Embryonic facial prominence (tissue), 1 donor: ENCODE results near the gene MRPL16.
"Not testable (repeated sequence)": the region's sequence is repeated elsewhere in the genome, so short reads cannot be mapped to it uniquely, and the experiment has no call there.

Source experiments
- DNase-seq: peaks from one replicate; pipeline ENCODE4 v3.0.0-alpha.2; 2016; ENCODE audit errors: extremely low spot score

MRPL16 gene

DNA sequence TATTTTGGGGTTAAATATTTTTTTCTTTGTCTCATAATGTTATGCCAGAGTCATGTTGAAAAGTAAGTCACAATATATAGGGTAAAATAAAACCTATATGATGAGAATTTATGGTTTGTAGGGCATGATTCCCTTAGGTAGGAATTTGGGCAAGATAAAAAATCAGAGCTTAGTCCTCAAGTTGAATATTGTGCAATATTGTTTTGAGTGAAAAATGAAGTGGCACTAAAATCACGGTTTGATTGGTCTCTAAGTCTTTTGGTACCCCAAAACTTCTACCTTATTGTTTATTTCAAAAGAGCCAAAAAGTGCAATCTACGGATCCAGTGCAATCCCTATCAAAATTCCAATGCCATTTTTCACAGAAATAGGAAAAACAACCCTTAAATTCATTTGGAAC, 1.6 kb upstream of the MRPL16 start:
- DNase-seq: no peak

DNA sequence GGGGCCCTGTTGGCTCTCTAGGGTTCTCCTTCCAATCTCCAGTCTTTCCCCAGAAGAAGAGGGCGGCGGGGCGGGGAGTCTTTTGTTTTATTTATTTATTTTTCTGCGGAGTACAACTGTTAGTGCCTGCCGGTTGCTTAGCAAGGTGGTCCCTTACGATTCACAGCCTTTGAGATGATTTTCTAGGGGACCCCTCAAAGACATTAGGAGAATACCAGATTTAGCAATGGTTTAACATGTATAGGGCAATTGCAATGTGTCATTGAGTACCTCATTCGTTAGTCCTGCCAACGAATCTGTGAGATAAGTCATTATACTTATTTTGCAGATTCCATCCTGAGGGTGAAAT, 307 bp upstream of the MRPL16 start:
- DNase-seq: no peak

DNA sequence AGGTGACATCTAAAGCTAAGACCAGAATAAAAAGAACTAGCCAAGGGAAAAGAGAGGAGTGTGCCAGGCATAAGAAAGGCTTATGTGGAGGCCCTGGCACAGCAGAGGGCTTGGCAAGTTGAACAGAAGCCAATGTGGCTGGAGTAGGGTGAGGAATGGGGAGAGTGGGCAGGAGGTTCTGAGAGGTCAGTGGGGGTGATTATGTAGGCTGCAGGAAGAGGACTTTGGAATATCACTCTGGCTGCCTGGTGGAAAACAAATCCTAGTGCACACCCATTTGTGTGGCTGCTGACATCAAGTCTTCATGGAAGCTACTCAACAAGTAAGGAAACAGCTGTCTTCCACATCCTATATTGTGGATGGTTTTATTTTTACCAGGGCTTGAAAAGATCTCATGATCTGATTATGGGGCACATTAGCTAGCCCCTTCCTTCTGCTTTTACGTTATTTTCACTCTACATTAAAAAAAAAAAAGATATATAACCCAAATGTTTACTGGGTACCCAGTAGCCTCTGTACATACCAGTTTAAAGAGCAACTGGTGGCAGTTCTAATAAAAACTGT, 3.4 kb downstream of the MRPL16 start:
- no peak for DNase-seq

DNA sequence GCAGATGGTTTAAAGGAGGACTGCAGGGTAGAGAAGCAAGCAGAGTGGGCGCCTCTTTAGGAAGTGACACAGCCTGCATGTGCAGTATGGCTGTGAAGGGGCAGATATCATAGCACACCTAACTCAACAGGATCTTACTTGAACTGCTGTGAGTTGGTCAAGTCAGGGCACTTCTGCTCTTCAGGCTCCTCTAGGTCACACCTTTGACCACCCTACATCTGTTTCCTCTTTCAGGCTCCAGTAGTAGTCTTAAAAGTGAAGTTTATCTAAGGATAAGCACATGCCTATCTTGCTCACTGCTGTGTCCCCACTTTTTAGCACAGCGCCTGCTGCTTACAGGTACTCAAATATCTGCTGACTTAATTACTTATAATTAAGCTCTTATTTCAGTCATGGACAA, 6.5 kb downstream of the MRPL16 start:
- DNase-seq: no peak

DNA sequence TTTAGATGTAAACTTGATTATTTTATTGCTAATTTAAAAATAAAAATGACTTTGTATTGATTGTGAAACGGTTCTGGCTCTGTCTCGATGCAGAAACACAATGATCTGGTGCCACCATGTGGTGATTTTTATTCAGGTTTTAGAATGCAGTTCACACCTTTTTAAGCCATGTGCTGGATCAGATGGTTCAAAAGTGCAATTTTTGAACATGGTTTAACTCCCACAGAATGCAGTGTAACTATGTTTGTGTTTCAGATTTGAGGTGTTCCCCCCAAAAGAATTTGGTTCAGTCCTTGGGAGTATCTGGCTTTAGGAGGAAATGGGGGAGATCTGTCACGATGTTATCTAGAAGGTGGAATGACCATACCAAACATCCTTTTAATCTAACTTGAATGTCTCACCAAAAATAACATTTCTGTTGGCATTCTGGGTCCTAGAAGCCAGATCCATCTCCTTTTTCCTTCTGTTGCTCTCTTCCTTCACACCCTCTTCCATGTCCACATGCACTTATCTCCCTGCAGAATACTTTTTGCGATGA, 7.9 kb downstream of the MRPL16 start:
- DNase-seq: no peak

DNA sequence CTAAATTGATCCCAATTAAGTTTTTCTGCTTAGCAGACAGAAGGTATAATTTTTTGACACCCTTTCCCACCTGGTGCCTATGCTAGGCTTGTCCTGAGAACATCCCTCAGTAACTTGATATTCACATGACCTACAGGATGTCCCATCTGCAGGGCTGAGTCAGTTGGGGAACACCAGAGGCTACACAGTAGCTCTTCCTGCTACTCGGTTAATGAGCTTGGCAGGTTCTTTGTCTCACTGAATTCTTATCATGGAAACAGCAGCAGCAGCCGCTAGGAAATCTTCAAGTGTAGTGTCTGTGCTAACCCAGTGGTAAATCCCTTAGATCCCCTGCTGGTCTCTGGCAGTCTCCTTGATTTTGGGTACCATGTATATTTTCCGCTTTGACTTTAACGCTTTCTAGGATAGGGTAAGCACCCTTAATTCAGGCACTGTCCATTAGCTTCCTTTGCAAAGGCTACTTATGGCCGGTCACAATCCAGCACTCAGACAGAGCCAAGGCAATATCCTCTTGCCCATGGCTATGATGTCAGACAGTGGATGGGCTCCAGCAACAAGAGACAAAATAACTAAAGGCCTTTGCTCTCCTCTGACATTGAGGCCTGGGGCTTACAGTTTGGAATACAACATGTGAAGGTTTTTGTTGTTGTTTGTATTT, 8.5 kb downstream of the MRPL16 start:
- no peak for DNase-seq

DNA sequence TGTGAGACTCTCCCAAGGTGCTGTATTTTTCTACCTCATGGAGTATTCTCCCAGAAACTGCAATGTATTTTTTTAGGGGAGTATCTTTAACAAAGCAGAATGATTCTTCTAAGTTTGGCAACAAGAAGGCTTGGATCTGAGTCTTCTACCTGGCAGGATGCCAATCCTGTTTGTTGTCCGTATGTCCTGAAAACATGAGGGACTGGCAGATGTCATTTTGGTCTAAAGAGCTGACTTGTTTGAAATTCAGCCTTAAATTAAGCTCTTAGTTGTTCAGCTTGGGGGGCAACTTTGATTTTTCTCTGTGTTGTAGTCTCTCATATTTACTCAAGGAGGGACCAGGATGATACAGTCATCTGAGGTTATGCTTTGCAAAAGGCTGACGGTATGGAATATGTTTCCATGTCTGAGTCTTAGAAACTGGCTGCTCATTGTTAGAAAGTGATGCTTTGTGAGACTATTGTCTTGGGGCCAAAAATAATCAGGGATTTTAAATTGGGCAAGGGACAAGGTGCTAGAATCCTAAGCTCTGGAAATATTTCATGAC, 9.3 kb downstream of the MRPL16 start:
- DNase-seq: no peak

DNA sequence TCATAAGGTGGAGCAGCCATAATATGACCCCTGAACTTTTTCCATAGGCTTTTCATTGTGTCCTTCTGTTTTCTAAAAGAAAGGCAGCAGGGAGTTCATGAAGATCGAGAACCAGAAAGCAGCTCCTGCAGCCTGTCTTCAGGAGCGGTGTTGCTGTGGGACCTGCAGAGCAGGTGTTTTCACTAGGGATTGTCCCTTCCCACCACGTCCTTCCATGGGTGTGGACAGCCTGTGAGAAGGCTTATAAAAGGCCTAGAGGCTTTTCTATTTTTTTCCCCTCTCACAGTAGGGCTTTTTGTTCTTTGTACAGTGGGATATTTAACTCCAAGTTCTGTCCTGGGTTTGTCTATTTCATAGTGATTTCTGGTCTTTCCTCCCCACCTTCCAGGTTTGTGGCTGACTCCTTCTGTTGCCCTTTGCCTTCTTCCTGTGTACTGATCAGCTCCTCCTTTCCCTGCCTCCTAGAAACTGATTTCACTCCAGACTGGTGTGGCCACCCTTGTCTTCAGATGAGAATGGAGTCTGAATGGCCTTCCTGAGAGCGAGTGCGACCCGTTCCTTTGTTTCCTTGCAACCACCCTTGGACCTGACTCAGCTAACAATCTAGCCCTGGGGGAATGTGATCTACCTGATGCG, 10.1 kb downstream of the MRPL16 start:
- DNase-seq: no peak

DNA sequence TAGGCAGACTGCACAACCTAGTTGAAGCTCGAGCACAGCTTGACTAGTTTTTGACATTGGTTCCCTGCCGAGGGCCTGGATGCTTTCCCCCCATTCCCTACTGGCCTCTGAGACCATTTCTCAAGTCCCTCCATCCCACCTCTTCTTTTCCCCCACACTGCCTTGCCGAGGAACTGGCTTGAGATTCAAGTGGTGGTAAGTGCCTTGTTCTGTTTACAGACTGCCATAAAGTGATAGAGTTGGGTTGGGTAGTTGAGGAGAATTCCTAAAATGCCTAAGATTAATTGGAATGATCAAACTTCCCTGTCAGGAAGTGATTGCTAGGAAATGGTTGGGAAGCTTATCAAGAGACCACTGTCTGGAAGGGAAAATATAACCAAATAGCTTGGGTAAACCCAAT, 16.2 kb downstream of the MRPL16 start:
- no peak for DNase-seq

DNA sequence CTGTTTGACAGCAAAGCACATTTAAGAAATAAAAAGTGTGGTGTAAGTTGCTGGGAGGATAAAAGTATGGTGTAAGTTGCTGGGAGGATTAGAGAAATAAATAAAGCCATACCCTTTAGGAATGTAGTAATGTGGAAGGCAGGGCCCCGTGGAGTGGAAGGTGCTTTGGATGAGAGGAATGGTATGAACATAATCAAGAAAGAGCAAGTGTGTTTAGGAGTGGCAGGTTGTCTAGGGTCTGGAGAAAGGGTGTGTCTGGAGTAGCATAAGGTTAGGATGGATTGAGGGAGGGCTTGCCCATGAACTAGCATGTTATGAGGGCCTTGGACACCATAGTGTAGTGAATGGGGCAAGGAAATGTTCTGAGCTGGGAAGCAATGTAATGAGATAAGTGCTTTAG, 18.1 kb downstream of the MRPL16 start:
- DNase-seq: no peak

DNA sequence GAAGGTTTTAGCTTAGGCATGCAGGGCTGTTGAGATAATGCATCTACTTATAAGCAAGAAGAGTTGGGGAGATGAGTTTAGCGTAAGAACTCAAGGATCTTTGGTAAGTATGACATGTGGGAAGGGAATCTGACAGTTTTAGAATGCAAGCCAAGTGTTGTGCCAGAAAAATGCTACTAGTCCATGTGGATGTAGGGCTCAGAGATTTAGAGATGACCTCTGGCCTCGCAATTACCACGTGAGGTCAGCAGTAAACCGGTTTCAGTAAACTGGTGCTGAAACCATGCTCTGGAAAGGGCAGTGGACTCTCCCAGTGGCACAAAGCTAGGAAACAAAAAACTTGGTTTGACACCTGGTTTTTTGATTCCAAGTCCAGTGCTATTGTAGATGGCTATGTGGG, 18.9 kb downstream of the MRPL16 start:
- DNase-seq: no peak

DNA sequence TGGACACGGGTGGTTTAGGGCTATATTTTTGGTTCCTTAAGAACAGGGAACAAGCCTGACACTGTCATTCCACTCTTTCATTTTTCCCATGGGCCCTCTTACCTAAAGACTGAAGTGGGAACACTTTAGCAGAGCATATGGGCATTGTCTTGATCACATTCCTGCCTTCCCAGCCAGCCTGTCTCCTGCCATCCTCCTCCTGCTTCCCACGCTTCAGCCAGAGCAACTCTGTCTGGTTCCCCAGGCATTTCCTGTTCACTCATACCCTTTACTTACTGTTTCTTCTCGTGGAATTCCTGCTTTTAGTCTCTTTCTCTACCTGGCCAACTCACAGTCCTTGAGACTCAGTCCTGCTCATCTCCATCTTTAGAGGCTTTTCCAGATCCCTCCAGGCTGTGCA, 22.8 kb downstream of the MRPL16 start:
- no peak for DNase-seq

DNA sequence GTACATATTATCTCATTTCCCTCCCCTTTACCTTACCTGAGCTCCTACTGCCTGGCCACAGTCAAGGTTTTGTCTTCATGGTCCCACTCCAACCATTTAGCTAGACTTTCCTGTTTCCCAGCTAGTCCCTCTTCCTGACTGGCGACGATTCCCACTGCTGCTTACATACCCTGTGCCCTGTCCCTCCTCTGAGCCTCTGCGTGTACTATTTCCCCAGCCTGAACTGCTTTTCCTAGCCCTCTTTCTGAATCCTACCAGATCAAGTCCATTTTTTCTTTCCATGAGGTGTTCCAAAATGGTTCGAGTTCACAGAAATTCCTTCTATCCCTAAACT, 23.4 kb downstream of the MRPL16 start:
- no peak for DNase-seq

DNA sequence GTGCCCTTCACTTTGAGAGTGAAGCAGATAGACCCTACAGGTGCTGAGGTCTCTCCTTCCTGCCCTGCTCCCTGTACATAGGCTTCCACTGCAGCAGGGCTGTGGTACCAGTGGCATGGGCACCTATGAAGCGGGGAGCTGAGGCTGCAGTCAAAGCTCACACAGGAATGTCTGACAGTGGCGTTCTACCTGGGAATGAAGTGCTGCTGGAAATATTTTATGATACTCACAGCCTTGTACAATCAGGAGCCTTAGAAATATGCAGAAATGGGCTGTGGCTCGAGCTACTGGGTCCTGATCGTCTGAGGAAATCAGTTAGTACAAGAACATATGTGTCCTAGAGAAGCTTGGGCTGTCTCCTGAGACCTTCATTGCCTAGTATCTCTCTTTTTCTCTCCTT, 24.8 kb downstream of the MRPL16 start:
- no peak for DNase-seq

DNA sequence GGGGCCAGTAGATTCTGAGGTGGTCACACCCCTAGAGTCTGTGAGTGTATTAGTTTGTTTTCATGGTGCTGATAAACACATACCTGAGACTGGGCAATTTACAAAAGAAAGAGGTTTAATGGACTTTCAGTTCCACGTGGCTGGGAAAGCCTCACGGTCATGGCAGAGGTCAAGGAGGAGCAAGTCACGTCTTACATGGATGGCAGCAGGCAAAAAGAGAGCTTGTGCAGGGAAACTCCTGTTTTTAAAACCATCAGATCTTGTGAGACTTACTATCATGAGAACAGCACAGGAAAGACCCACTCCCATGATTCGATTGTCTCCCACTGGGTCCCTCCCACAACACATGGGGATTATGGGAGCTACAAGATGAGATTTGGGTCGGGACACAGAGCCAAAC, 26.1 kb downstream of the MRPL16 start:
- not testable (repeated sequence) for DNase-seq

DNA sequence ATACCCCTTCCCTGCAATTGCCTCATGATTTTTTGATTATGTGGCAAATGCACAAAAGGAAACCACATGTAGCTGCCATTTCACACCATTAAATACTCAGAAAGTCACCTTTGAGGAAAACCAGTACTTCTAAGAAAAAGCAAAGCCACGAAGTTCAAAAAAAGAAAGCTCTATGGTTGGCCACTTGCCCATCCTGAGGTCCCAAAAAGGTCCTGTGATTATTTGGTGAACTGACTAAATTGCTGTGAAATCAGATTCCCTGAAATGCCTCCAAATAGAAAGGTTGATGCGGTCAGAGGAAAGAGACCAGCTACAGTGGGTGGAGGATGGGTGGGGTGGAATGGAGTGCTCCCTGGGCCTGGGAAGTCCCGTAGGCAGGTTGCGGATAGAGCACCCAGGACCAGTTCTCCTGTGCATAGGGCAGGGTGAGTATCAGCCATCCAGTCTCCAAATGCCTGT, 26.9 kb downstream of the MRPL16 start:
- no peak for DNase-seq

DNA sequence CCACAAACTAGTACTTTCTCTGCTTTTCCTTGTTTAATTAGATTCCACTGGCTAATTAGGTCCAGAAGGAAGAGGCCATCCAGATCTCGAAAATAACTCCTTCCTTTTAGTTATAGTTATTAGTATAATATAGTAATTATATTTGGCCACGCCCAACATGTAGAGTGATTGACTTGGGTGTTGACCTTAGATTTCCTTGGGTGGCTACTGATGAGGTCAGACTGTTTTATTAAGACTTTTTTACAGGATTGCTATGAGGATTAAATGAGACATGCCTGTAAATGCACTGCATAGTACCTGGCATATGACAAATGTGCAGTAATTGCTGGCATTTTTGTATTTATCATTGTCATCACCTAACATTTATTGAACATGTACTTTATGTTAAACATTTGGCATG, 28.5 kb downstream of the MRPL16 start:
- no peak for DNase-seq

DNA sequence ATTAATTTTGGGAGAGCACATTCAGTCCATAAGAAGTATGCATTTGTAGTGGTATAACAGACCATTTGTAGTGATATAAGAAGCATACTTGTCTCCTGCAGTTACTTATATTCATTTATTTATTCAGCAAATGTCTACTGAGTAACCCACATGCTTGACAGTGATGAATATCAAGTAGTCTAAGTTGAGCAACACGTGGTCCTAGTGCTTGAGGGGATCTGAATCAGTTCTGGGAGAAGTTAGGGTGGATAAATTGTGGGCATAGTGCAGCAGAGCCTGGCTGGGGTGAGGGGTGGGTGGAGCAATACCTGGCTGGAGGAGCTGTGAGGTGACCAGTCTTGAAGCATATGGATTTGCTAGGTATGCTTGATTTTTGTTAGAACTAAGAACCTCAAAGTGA, 31.1 kb downstream of the MRPL16 start:
- DNase-seq: no peak

DNA sequence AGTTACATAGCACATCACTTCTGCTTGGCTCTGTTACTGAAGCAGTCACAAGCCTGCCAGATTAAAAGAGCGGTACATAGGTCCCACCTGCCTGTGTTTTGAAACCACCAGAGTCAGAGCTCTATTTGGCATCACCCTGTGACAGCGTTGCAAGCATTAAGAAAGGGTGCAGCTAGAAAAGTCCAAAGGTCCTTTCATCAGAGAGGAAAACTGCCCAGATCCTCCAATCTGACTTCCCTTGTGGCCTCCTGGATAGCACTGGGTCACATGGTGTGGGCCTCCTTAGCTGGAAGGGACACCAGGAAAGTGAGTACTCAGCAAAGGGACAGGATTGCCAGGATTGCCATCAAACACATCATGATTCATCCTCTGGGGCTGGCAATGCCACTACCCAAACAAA, 32.5 kb downstream of the MRPL16 start:
- no peak for DNase-seq

DNA sequence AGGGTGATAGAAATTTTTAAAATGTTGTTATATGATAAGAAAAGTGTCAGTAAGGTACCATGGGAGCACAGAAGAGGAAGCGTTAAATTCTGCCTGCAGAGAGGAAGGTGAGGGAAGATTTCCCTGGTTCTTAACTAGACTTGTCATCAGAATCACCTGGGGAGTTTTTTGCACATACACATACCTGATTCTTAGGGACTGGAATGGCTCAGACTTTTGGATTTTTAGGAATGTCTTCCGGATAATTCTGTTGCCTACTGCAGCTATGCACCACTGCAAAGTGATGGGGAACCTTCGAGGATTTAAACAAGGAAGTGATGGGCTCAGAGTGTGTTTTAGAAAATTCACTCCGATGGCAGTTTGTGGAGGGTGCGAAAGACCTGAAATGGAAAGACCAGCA, 33.5 kb downstream of the MRPL16 start:
- DNase-seq: no peak

DNA sequence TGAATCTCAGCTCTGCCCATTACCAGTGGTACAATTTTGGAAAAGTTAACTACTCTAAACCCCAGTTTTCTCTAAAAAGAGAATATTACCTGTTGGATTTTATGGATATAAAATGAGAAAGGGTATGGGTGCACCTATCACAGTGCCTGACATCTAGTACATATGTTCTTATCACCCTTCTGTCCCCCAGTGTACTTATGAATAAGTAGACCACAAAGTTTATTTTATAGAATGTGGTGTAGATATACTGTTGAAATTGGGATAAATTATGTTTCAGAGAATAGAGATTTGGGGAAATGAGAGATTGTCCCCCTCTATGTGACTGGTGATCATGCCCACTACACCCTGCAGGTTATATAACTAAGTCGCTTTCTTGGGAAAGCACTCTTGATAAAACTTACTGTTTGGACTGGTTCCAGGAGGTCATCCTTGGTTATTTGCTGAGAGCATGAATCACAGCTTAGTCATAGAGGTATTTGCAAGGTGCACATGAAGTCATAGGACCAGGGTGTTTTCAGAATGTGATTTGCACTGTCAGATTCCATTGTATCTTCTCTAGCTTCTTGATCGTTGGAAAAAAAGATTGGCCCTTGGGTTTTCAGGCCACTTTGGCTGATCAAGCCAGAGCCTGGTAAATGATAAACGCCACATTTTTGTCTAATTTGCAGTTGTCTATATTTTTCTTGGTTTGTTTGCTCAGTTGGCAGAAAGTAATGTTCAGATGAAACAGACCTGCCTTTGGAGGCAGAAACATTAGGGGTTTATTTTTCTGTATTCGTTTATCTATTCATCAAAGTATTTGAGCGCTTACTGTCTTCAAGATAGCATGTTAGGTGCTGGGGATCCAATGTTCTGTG, 34.1 kb downstream of the MRPL16 start:
- no peak for DNase-seq

DNA sequence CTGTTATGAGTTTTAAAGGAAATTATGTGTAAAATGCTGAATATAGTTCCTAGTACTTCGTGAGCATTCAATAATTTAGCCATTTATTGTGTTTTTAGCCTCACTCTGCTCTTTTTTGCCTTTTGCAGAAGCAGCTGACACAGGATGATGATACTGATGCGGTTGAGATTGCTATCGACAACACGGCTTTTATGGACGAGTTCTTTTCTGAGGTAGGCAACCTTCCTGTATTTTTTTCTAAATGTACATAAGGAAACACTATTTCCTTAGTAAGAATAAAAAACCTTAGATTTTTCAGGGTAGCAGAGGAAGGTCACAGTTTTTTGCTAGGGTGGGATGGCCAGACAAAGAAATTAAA, 37.5 kb downstream of the MRPL16 start:
- DNase-seq: no peak
